ENCODE measurements around the gene VIL1. TPM values are rescaled to one million over a fixed set of nuclear protein-coding genes. Genes with fewer than 3 reads are reported as not detected.

The VIL1 gene
- total RNA-seq, 1 donor from 2014 or later: not detected

DNA sequence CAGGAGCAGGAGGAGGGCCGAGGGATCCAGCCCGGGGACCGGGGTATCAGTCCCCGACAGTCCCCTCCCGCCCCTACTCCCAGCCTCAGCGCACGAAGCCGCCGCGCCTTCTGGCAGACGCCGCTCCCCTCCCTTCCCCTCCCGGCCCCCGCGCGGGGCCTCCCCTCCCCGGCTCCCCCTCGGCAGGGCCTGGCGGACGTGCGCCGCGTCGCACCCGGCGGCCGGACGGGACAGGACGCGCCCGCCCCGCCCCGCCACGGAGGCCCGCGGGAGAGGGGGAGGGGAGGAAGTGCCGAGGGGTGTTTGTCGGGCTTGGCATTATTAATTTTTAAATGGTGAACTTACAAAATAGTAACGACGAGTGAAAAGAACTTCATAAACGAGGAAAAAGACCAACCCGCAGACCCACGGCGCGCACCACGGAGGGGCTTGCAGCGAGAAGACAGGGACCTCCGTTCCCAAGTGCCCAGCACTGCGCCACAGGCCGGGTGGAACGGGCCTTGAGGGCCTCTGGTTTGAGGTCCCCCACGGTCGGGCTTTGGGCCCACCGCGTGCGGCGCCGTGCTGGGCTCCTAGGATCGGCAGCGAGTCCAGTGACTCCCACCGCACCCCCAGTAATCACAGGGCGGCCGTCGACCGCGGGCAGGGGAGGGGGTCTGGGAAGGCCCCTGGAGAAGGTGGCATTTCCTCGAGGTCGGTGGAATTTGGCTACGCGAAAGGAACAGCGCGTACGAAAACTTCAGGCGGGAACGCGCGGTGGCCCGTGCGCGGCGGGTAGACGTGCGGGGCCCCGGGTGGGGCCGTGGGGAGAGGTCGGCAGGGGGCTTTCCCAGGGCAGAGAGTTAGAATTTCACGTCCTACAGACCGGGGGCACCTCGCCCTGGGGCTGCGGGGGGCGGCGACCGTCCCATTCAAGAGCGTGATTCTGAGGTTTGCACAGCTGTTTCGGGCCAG is 20.2 kb upstream of the VIL1 start:
- intact Hi-C loops (cut with DNase I): loop anchor here (1.0 to 2.0 kb wide), 3 partner anchors 112 to 211 kb away; no protein-coding TSS in a partner anchor

DNA sequence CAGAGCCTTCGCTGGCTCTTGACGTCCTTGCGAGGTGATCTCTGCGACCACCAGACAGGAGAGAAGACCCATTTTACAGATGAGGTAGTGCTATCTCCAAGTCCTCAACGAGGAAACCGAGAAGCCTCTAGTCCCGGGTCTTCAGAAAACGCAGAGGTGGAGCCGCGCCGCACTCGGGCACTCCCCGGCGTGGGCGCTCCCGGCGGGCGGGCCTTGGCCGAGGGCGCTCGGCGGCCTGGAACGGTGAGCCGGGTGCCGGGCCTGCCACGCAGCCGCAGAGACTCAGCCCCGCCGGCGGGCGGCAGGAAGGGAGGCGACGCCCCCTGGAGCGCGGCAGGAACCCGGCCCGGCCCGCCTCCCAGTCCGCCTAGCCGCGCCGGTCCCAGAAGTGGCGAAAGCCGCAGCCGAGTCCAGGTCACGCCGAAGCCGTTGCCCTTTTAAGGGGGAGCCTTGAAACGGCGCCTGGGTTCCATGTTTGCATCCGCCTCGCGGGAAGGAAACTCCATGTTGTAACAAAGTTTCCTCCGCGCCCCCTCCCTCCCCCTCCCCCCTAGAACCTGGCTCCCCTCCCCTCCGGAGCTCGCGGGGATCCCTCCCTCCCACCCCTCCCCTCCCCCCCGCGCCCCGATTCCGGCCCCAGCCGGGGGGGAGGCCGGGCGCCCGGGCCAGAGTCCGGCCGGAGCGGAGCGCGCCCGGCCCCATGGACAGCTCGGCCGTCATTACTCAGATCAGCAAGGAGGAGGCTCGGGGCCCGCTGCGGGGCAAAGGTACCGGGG is 19.3 kb upstream of the VIL1 start, which contains the start of gene CTDSP1:
CTDSP1 (plus strand) TSS at position 478 of the 776 bp plus-strand sequence; CDS start at position 701, 223 bp downstream.
- peaks cover 27 to 34% of the 10 kb centered on the region in 2 donors for H3K36me3 ChIP-seq
- DNase-seq (ENCODE audit: low spot score in 2 of 2): peak; percentile 88 to 98
- TF ChIP-seq, protein P1, sequence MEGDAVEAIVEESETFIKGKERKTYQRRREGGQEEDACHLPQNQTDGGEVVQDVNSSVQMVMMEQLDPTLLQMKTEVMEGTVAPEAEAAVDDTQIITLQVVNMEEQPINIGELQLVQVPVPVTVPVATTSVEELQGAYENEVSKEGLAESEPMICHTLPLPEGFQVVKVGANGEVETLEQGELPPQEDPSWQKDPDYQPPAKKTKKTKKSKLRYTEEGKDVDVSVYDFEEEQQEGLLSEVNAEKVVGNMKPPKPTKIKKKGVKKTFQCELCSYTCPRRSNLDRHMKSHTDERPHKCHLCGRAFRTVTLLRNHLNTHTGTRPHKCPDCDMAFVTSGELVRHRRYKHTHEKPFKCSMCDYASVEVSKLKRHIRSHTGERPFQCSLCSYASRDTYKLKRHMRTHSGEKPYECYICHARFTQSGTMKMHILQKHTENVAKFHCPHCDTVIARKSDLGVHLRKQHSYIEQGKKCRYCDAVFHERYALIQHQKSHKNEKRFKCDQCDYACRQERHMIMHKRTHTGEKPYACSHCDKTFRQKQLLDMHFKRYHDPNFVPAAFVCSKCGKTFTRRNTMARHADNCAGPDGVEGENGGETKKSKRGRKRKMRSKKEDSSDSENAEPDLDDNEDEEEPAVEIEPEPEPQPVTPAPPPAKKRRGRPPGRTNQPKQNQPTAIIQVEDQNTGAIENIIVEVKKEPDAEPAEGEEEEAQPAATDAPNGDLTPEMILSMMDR (IDR thresholded peaks at IDR 0.05): peak in 1 of 3 experiments; percentile 3
- peaks cover 10 to 31% of the 10 kb centered on the region in 2 donors for H3K4me1 ChIP-seq
- H3K4me3 ChIP-seq: peak within 1 kb of the TSS; percentile 79 to 99
- intact Hi-C loops (cut with DNase I): loop anchor here (2.0 kb wide), 2 partner anchors 113 to 171 kb away; no protein-coding TSS in a partner anchor
- no peaks in the 10 kb centered on the region for H3K27me3 ChIP-seq
- peak within 1 kb of the TSS; percentile 98 for H3K27ac ChIP-seq
- no peaks in the 10 kb centered on the region for H3K9me3 ChIP-seq

More for the DNA sequence above, 20.2 kb upstream of the VIL1 start:
- TF ChIP-seq, protein P1 (IDR thresholded peaks at IDR 0.05): no peak
- H3K36me3 ChIP-seq: peaks cover 18 to 25% of the 10 kb centered on the region in 2 donors
- no peaks in the 10 kb centered on the region for H3K27me3 ChIP-seq
- peaks cover 10 to 26% of the 10 kb centered on the region in 2 donors for H3K4me1 ChIP-seq
- DNase-seq (ENCODE audit: low spot score in 2 of 2): peak; percentile 52 to 89
- peak overlapping the region; percentile 79 to 99 for H3K4me3 ChIP-seq
- peak overlapping the region; percentile 98 for H3K27ac ChIP-seq
- no peaks in the 10 kb centered on the region for H3K9me3 ChIP-seq

DNA sequence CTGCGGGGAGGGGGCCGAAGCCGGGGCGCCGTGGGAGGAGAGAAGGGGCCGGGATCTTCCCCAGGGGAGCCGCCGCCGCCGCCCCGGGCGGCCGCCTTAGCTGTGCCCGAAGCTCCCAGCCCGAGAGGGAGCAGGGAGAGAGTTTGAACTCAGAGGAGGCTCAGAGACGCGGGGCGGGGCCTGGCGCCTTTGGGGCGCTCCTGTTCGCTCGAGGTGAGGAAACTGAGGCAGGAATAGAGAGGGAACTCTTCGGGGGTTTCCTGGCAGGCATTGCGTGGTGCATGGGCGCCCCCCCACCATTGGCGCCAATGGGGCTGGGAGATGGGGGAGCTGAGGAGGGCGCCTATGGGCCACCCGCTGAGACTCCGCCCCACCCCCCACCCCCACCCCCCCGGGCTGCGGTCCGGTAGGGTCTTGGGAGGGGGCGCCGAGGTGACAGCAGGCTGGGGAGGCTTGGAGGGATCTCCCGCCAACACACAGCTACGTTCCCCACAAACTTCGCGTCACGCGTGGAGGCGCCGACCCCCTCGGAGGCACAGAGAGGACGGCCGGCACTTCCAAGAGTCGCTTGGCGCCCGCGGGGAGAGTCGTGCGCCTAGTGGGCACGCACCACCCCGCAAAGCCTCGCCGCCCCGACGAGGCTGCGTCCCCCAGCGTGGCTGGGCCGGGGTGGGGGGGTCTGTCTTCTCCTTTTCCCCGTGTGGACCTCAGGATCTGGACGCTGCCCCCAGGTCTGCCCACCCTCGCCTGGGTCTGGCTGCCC is 18.6 kb upstream of the VIL1 start:
- Histone ChIP-seq H3K4me1 (peaks cover 10 to 32% of the 10 kb centered on the region in 2 donors), H3K27me3 (no peaks in the 10 kb centered on the region), H3K9me3 (no peaks in the 10 kb centered on the region), H3K4me3 (peak overlapping the region; percentile 79 to 99), H3K27ac (peak overlapping the region; percentile 98), H3K36me3 (peaks cover 33 to 37% of the 10 kb centered on the region in 2 donors)
- intact Hi-C loops (cut with DNase I): no loop called here
- TF ChIP-seq, protein P1 (IDR thresholded peaks at IDR 0.05): no peak
- peak in 1 of 2 donors; percentile 72 for DNase-seq (ENCODE audit: low spot score in 2 of 2)

DNA sequence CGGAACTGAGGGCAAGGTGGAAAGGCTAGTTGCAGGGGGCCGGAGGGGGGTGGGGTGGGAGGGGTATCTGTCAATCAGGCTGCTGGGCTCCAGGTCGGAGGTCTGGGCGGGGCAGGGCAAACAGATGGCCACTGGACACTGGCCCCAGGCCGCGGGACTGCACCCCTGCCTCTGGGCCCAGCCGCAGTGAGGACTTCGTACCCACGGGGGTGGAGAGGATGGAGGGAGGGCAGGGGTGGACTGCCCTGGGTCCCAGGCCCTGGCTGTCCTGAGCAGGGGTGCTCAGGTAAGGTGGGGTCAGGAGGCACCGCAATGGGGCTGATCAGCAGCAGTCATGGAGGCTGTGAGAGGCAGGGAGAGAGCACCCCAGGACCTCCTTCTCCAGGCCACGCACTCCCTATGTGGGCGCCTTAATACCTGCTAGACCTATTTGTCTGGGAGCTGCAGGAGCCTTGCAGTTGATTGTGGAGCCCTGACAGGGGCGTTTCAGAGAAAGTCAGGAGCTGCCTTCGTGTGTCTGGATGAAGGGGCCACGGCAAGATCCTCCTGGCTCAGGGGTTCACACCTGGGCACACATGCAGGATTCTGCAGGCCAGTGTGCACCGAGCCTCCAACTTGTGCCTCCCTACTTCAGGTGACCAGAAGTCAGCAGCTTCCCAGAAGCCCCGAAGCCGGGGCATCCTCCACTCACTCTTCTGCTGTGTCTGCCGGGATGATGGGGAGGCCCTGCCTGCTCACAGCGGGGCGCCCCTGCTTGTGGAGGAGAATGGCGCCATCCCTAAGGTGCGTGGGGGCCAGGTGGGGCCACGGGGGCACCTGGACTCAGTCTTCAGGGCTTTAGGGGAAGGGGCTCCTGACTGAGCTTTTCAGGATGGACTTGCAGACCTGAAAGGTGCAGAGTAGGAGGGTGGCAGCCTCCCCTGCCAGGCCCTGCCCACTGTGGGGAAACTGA is 17.7 kb upstream of the VIL1 start:
- Histone ChIP-seq H3K4me3 (peak overlapping the region; percentile 79 to 99), H3K4me1 (peaks cover 10 to 35% of the 10 kb centered on the region in 2 donors), H3K9me3 (no peaks in the 10 kb centered on the region), H3K36me3 (peaks cover 33 to 37% of the 10 kb centered on the region in 2 donors), H3K27me3 (no peaks in the 10 kb centered on the region), H3K27ac (peak overlapping the region; percentile 98)
- TF ChIP-seq, protein P1 (IDR thresholded peaks at IDR 0.05): no peak
- DNase-seq (ENCODE audit: low spot score in 2 of 2): peak in 1 of 2 donors; percentile 63
- intact Hi-C loops (cut with DNase I): no loop called here
